ENCODE results near the gene SF3B5.
"Not testable (repeated sequence)": the region's sequence is repeated elsewhere in the genome, so short reads cannot be mapped to it uniquely, and the experiment has no call there.

Gene SF3B5

DNA sequence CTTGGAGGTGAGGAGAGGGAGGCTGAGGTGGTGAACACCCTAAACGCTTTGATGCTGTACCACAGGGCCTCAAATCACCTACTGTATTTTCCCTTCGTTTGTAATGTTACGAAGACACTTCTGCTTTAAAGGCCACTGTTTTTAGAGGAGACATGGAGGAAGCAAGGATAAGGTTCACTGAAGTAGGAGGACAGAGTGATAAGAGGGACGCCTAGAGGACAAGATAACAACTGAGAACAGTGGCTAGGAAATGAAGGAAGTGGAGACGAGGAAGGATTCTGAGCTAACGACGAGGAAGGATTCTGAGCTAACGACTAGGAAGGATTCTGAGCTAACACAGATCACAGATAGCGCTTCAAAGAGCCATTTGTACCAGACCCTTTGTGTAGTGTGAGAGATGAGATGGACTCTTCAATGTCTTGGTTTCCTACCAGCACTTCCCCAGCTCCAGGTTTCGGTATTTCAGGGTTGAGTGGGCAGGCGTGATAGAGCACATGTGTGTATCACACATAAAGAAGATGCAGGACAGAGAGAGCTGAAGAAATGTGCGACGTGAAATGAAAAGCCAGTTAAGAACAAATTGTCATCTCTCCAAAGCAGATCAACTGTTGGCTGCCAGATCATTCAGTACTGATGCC lies 7.5 kb downstream of the SF3B5 start:
- Histone ChIP-seq H3K27ac (ENCODE audit: low read depth, low read length, poor library complexity, severe bottlenecking) (no peak overlapping the region), H3K27me3 (ENCODE audit: insufficient read depth, low read length) (no peaks in the 10 kb centered on the region), H3F3A (ENCODE audit: insufficient read depth, low read length) (no peaks in the 10 kb centered on the region), H3K4me3 (ENCODE audit: low read depth, low read length, poor library complexity, severe bottlenecking) (no peak overlapping the region), H3K9me3 (ENCODE audit: low read length) (no peaks in the 10 kb centered on the region), H4K20me1 (ENCODE audit: insufficient read depth, low read length) (no peaks in the 10 kb centered on the region), H3K4me1 (ENCODE audit: insufficient read depth, low read length, severe bottlenecking) (peaks cover 3% of the 10 kb centered on the region), H3K9me2 (ENCODE audit: low read depth, low read length) (no peaks in the 10 kb centered on the region), H3K36me3 (ENCODE audit: insufficient read depth, low read length) (no peaks in the 10 kb centered on the region), H3K9ac (ENCODE audit: low read length) (no peak overlapping the region), H2AFZ (ENCODE audit: low read length) (no peak overlapping the region), H3K79me2 (ENCODE audit: insufficient read depth, low read length) (no peaks in the 10 kb centered on the region), H3K4me2 (ENCODE audit: low read length) (no peak overlapping the region)
- TF ChIP-seq, protein P1, sequence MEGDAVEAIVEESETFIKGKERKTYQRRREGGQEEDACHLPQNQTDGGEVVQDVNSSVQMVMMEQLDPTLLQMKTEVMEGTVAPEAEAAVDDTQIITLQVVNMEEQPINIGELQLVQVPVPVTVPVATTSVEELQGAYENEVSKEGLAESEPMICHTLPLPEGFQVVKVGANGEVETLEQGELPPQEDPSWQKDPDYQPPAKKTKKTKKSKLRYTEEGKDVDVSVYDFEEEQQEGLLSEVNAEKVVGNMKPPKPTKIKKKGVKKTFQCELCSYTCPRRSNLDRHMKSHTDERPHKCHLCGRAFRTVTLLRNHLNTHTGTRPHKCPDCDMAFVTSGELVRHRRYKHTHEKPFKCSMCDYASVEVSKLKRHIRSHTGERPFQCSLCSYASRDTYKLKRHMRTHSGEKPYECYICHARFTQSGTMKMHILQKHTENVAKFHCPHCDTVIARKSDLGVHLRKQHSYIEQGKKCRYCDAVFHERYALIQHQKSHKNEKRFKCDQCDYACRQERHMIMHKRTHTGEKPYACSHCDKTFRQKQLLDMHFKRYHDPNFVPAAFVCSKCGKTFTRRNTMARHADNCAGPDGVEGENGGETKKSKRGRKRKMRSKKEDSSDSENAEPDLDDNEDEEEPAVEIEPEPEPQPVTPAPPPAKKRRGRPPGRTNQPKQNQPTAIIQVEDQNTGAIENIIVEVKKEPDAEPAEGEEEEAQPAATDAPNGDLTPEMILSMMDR (IDR thresholded peaks at IDR 0.05; ENCODE audit: low read length) = no peak
- TF ChIP-seq EZH2 (IDR thresholded peaks at IDR 0.05; ENCODE audit: borderline replicate concordance, low read length) = no peak

DNA sequence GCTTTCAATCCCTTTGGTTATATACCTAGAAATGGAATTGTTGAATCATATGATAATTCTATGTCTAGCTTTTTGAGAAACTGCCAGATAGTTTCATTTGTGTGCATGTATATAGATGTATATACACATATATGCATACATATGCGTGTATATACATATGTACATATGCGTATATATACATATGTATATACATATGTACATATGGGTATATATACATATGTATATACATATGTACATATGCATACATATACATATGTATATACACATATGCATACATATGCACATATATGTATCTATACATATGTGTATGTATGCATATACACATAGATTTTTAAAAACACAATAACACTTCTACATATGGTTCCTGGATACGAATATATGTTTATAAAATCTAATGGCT lies 8.4 kb downstream of the SF3B5 start:
- H4K20me1 ChIP-seq (ENCODE audit: insufficient read depth, low read length) = no peaks in the 10 kb centered on the region
- no peak overlapping the region for H3K4me3 ChIP-seq (ENCODE audit: low read depth, low read length, poor library complexity, severe bottlenecking)
- no peaks in the 10 kb centered on the region for H3K4me1 ChIP-seq (ENCODE audit: insufficient read depth, low read length, severe bottlenecking)
- H3K9ac ChIP-seq (ENCODE audit: low read length) = no peak overlapping the region
- no peaks in the 10 kb centered on the region for H3F3A ChIP-seq (ENCODE audit: insufficient read depth, low read length)
- no peaks in the 10 kb centered on the region for H3K9me2 ChIP-seq (ENCODE audit: low read depth, low read length)
- H3K4me2 ChIP-seq (ENCODE audit: low read length) = no peak overlapping the region
- H3K36me3 ChIP-seq (ENCODE audit: insufficient read depth, low read length) = no peaks in the 10 kb centered on the region
- H3K27ac ChIP-seq (ENCODE audit: low read depth, low read length, poor library complexity, severe bottlenecking) = no peak overlapping the region
- H2AFZ ChIP-seq (ENCODE audit: low read length) = no peak overlapping the region
- H3K79me2 ChIP-seq (ENCODE audit: insufficient read depth, low read length) = no peaks in the 10 kb centered on the region
- no peaks in the 10 kb centered on the region for H3K9me3 ChIP-seq (ENCODE audit: low read length)
- H3K27me3 ChIP-seq (ENCODE audit: insufficient read depth, low read length) = no peaks in the 10 kb centered on the region
- no peak for TF ChIP-seq EZH2 (IDR thresholded peaks at IDR 0.05; ENCODE audit: borderline replicate concordance, low read length)

DNA sequence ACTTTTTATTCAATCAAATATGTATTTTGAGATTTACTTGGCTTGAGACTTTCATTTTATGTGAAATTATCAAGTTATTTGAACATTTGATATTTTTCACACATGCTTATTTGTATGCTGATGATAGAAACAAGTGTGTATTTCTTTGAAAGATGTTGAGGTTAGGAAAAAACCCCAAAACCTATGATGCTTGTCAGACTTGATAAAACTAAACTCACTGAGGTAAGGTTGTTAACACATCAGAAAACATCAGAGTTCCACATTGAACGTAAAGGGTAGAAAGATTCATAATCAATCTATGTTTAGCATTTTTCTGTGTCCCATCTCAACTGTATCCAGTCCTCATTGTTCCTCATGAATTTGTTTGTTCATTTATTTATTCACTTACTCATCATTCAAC lies 12.2 kb downstream of the SF3B5 start:
- H3K4me3 ChIP-seq (ENCODE audit: low read depth, low read length, poor library complexity, severe bottlenecking) = no peak overlapping the region
- no peaks in the 10 kb centered on the region for H3K4me1 ChIP-seq (ENCODE audit: insufficient read depth, low read length, severe bottlenecking)
- H3K36me3 ChIP-seq (ENCODE audit: insufficient read depth, low read length) = no peaks in the 10 kb centered on the region
- TF ChIP-seq EZH2 (IDR thresholded peaks at IDR 0.05; ENCODE audit: borderline replicate concordance, low read length) = no peak
- TF ChIP-seq, protein P1 (IDR thresholded peaks at IDR 0.05; ENCODE audit: low read length) = no peak
- H3K9me2 ChIP-seq (ENCODE audit: low read depth, low read length) = no peaks in the 10 kb centered on the region
- H4K20me1 ChIP-seq (ENCODE audit: insufficient read depth, low read length) = no peaks in the 10 kb centered on the region
- H3K79me2 ChIP-seq (ENCODE audit: insufficient read depth, low read length) = no peaks in the 10 kb centered on the region
- H2AFZ ChIP-seq (ENCODE audit: low read length) = no peak overlapping the region
- no peaks in the 10 kb centered on the region for H3K27me3 ChIP-seq (ENCODE audit: insufficient read depth, low read length)
- no peaks in the 10 kb centered on the region for H3F3A ChIP-seq (ENCODE audit: insufficient read depth, low read length)
- no peak overlapping the region for H3K27ac ChIP-seq (ENCODE audit: low read depth, low read length, poor library complexity, severe bottlenecking)
- H3K9me3 ChIP-seq (ENCODE audit: low read length) = no peaks in the 10 kb centered on the region
- H3K4me2 ChIP-seq (ENCODE audit: low read length) = no peak overlapping the region
- H3K9ac ChIP-seq (ENCODE audit: low read length) = no peak overlapping the region

DNA sequence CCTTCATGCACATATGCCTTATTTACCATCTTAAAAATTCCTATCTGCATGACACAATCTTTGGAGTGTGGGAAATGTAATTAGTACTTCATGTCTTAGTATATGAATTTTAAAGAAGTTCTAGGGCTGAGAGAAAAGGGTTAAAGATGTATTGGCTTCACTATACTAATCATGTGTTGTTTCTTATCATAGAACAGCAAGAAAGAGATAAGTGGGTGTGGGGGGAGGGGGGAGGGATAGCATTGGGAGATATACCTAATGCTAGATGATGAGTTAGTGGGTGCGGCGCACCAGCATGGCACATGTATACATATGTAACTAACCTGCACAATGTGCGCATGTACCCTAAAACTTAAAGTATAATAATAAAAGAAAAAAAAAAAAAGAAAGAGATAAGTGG lies 13.0 kb downstream of the SF3B5 start:
- H3K9ac ChIP-seq (ENCODE audit: low read length); H3K9me2 ChIP-seq (ENCODE audit: low read depth, low read length); H3K9me3 ChIP-seq (ENCODE audit: low read length); H3K27me3 ChIP-seq (ENCODE audit: insufficient read depth, low read length); H3K4me3 ChIP-seq (ENCODE audit: low read depth, low read length, poor library complexity, severe bottlenecking); H3K4me2 ChIP-seq (ENCODE audit: low read length); H3F3A ChIP-seq (ENCODE audit: insufficient read depth, low read length); H3K36me3 ChIP-seq (ENCODE audit: insufficient read depth, low read length); H4K20me1 ChIP-seq (ENCODE audit: insufficient read depth, low read length); H3K4me1 ChIP-seq (ENCODE audit: insufficient read depth, low read length, severe bottlenecking); H3K79me2 ChIP-seq (ENCODE audit: insufficient read depth, low read length); H2AFZ ChIP-seq (ENCODE audit: low read length); H3K27ac ChIP-seq (ENCODE audit: low read depth, low read length, poor library complexity, severe bottlenecking): not testable (repeated sequence)
